LNCAP (cell line): Measurements from ENCODE around the gene C22orf39.

Experiments used
- CTCF ChIP-seq: fragments of 450-650 bp; IDR thresholded peaks from 2 replicates; pipeline ENCODE4 v1.5.1; 2017; ENCODE audit warnings: mild to moderate bottlenecking

C22orf39 gene

GRCh38 chr22:19402642-19403191 is 44.8 kb downstream of the C22orf39 start:
- TF ChIP-seq CTCF, result no peak

- no peak for TF ChIP-seq CTCF
Observed at GRCh38 chr22:19401483-19401882, 46.0 kb downstream of the C22orf39 start.

GRCh38 chr22:19400881-19401280 is 46.6 kb downstream of the C22orf39 start:
- TF ChIP-seq CTCF, result no peak

GRCh38 chr22:19398652-19399051 is 48.9 kb downstream of the C22orf39 start:
- TF ChIP-seq CTCF, result no peak

GRCh38 chr22:19398206-19398605 is 49.3 kb downstream of the C22orf39 start:
- no peak for TF ChIP-seq CTCF

GRCh38 chr22:19397734-19398104 is 49.8 kb downstream of the C22orf39 start:
- no peak for TF ChIP-seq CTCF

GRCh38 chr22:19396934-19397733 is 50.4 kb downstream of the C22orf39 start:
- no peak for TF ChIP-seq CTCF
